OCI-LY7 (cell line): ENCODE results near the gene CHCHD6. TPM values are rescaled to one million over a fixed set of nuclear protein-coding genes. Genes with fewer than 3 reads are reported as not detected.

Experiments
- BruUV-seq: library from RNA; stranded (reverse); fragments of 400-500 nt; replicated peaks from 2 replicates; lab custom pipeline; 2021; lab: Mats Ljungman, UMichigan
- CTCF ChIA-PET: fragments of 300-600 bp; sonication (Branson Sonifier 250); formaldehyde crosslinking; loops from one replicate; lab custom pipeline; 2022; ENCODE audit warnings: antibody characterized with exemption; ENCODE audit not compliant: unreplicated experiment; lab: Charles Lee
- POLR2A ChIA-PET: fragments of 300-600 bp; sonication (Branson Sonifier 250); formaldehyde crosslinking; loops from one replicate; lab custom pipeline; 2022; ENCODE audit warnings: antibody characterized with exemption; lab: Charles Lee
- DNase-seq: peaks from one replicate; pipeline ENCODE4 v3.0.0-alpha.2; 2015; ENCODE audit warnings: low spot score
- H2AFZ ChIP-seq: fragments of 200-600 bp; sonication (generic), shearing (Covaris generic); 2 replicates; pipeline ENCODE4 v1.6.1; 2014; ENCODE audit warnings: mild to moderate bottlenecking, antibody characterized with exemption, low read length, moderate library complexity
- H3K27ac ChIP-seq: fragments of 200-600 bp; sonication (generic); 2 replicates; pipeline ENCODE4 v1.5.1; 2014; ENCODE audit warnings: mixed run types, low read depth, mild to moderate bottlenecking, moderate library complexity, low read length, inconsistent platforms; ENCODE audit not compliant: poor library complexity, severe bottlenecking
- H3K36me3 ChIP-seq: fragments of 200-600 bp; sonication (generic); 2 replicates; pipeline ENCODE4 v1.6.1; 2014; ENCODE audit warnings: mild to moderate bottlenecking, antibody characterized with exemption, low read length, moderate library complexity, mixed read lengths; ENCODE audit not compliant: insufficient read depth
- H3K4me1 ChIP-seq: fragments of 200-600 bp; sonication (generic); 2 replicates; pipeline ENCODE4 v1.5.1; 2014; ENCODE audit warnings: mild to moderate bottlenecking, low read length; ENCODE audit not compliant: insufficient read depth, poor library complexity, severe bottlenecking
- H3K4me2 ChIP-seq: fragments of 200-600 bp; sonication (generic); 2 replicates; pipeline ENCODE4 v1.6.1; 2014; ENCODE audit warnings: mild to moderate bottlenecking, low read length
- H3K4me3 ChIP-seq: fragments of 200-600 bp; sonication (generic); 2 replicates; pipeline ENCODE4 v1.5.1; 2014; ENCODE audit warnings: mild to moderate bottlenecking, low read depth, low read length; ENCODE audit not compliant: poor library complexity, severe bottlenecking
- H3K79me2 ChIP-seq: fragments of 200-600 bp; sonication (generic); 2 replicates; pipeline ENCODE4 v1.6.1; 2016; ENCODE audit warnings: low read depth, mild to moderate bottlenecking, low read length, moderate library complexity, mixed read lengths; ENCODE audit not compliant: insufficient read depth
- H3K9me2 ChIP-seq: fragments of 200-600 bp; sonication (generic); 2 replicates; pipeline ENCODE4 v1.6.1; 2016; ENCODE audit warnings: mild to moderate bottlenecking, low read length, mixed read lengths; ENCODE audit not compliant: insufficient read depth
- H3K9me3 ChIP-seq: fragments of 200-600 bp; sonication (generic); 2 replicates; pipeline ENCODE4 v1.6.1; 2014; ENCODE audit warnings: mild to moderate bottlenecking, mixed run types, low read length, mixed read lengths
- H4K20me1 ChIP-seq: fragments of 200-600 bp; sonication (generic); 2 replicates; pipeline ENCODE4 v1.6.1; 2014; ENCODE audit warnings: mild to moderate bottlenecking, antibody characterized with exemption, low read length, moderate library complexity, mixed read lengths; ENCODE audit not compliant: insufficient read depth
- EZH2phosphoT487 ChIP-seq: fragments of 200-600 bp; sonication (generic); IDR thresholded peaks from 2 replicates; pipeline ENCODE4 v1.6.1; 2018; ENCODE audit warnings: low read depth, borderline replicate concordance, mild to moderate bottlenecking, mixed run types, antibody characterized with exemption, low read length, moderate library complexity, mixed read lengths
- intact Hi-C: fragments of 100-400 bp; cut with micrococcal nuclease; formaldehyde crosslinking; loops from one replicate; pipeline ENCODE4 v1.10.0; 2022; ENCODE audit not compliant: unreplicated experiment
- total RNA-seq, 2 experiments: library from RNA; depleted of rRNA in 1 of 2; stranded (reverse); fragments of >200 nt in 1 of 2; shearing (Covaris generic) in 1 of 2; gene quantifications; 2 replicates each; pipeline ENCODE4 v1.2.3, GENCODE V29; 2014 to 2022
- TF ChIP-seq, protein P1 (sequence below): fragments of 200-600 bp; sonication (generic); conservative IDR thresholded peaks from 2 replicates; pipeline ENCODE4 v1.5.1; 2014; ENCODE audit warnings: mild to moderate bottlenecking, antibody characterized with exemption, low read length, moderate library complexity, mixed read lengths

Gene CHCHD6
- total RNA-seq, 2 experiments from 2014 or later = 14.7 to 21.2 TPM

DNA sequence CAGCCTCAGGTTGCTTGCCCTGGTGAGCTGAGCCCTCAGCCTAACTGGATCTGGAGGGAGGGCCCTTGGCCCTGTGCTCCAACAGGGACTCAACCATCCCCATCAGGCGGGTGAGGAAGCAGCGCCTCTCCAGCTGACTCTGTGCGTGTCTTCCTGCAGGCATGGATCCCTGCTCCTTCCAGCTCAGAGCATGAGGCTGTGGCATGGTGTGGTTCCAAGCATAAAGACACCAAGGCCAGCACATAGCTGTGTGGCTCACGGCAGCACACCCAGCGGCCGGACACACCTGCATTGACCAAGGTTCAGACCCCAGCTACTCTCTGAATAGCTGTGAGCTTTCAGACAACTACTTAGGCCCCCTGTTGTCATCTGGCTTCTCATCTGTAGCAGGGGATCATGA is 147.9 kb downstream of the CHCHD6 start:
- Histone ChIP-seq H4K20me1 (no peaks in the 10 kb centered on the region), H3K9me2 (no peaks in the 10 kb centered on the region), H3K4me3 (no peak overlapping the region), H3K4me1 (no peaks in the 10 kb centered on the region), H2AFZ (no peak overlapping the region), H3K9me3 (no peaks in the 10 kb centered on the region), H3K36me3 (no peaks in the 10 kb centered on the region), H3K79me2 (no peaks in the 10 kb centered on the region), H3K27ac (no peak overlapping the region), H3K4me2 (no peak overlapping the region)
- no peak for DNase-seq
- TF ChIP-seq, protein P1, sequence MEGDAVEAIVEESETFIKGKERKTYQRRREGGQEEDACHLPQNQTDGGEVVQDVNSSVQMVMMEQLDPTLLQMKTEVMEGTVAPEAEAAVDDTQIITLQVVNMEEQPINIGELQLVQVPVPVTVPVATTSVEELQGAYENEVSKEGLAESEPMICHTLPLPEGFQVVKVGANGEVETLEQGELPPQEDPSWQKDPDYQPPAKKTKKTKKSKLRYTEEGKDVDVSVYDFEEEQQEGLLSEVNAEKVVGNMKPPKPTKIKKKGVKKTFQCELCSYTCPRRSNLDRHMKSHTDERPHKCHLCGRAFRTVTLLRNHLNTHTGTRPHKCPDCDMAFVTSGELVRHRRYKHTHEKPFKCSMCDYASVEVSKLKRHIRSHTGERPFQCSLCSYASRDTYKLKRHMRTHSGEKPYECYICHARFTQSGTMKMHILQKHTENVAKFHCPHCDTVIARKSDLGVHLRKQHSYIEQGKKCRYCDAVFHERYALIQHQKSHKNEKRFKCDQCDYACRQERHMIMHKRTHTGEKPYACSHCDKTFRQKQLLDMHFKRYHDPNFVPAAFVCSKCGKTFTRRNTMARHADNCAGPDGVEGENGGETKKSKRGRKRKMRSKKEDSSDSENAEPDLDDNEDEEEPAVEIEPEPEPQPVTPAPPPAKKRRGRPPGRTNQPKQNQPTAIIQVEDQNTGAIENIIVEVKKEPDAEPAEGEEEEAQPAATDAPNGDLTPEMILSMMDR = no peak
- TF ChIP-seq EZH2phosphoT487 = no peak
- CTCF ChIA-PET = no interaction called here
- POLR2A ChIA-PET = no interaction called here
- intact Hi-C loops = no loop called here
- BruUV-seq = no TSS peak

DNA sequence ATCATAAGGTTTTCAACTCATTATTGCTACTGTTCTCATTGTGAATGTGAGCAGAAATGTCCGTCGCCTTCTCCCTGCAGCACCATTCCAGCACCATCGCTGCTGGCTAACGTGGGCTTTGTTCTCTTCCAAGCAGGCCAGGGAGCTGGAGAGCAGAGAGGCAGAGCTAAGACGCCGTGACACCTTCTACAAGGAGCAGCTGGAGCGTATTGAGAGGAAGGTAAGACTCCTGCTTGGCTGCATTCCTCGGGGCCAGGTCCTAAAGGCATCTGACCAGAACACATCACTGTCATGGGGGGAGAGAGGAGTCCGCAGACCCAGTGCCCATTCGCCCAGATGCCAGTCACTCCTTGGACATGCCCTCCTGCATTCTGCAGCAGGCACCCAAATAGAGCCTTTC is 148.5 kb downstream of the CHCHD6 start:
- intact Hi-C loops = no loop called here
- no peak for DNase-seq
- no peaks in the 10 kb centered on the region for H3K36me3 ChIP-seq
- H3K9me2 ChIP-seq = no peaks in the 10 kb centered on the region
- no peaks in the 10 kb centered on the region for H3K9me3 ChIP-seq
- no peaks in the 10 kb centered on the region for H4K20me1 ChIP-seq
- H3K4me1 ChIP-seq = no peaks in the 10 kb centered on the region
- no peak overlapping the region for H3K27ac ChIP-seq
- no peaks in the 10 kb centered on the region for H3K79me2 ChIP-seq
- no TSS peak for BruUV-seq
- H3K4me3 ChIP-seq = no peak overlapping the region
- ChIA-PET POLR2A (no interaction called here), CTCF (no interaction called here)
- no peak overlapping the region for H3K4me2 ChIP-seq
- TF ChIP-seq, protein P1 = no peak
- no peak for TF ChIP-seq EZH2phosphoT487
- no peak overlapping the region for H2AFZ ChIP-seq

DNA sequence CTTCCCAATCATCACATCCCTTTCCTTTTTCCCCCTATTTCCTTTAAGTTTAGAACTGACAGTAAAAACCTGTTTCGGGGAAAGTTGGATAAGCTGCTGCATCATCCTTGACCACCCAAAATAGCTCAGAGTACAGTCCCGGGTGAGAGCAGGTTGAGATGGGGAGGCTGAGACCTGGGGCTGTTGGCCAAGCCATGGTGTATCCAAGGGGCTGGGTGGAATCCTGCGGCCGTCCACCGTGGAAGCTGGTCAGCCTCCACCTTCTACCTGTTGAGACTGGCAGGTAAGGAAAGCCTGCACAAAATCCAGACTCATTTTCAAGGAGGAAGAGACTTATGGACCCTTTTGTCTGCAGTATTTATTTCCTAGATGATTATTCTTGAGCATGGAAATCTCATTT is 150.6 kb downstream of the CHCHD6 start:
- Histone ChIP-seq H3K27ac (no peak overlapping the region), H4K20me1 (no peaks in the 10 kb centered on the region), H2AFZ (no peak overlapping the region), H3K9me2 (no peaks in the 10 kb centered on the region), H3K4me3 (no peak overlapping the region), H3K4me2 (no peak overlapping the region), H3K36me3 (no peaks in the 10 kb centered on the region), H3K79me2 (no peaks in the 10 kb centered on the region), H3K9me3 (no peaks in the 10 kb centered on the region), H3K4me1 (no peaks in the 10 kb centered on the region)
- intact Hi-C loops = no loop called here
- no peak for DNase-seq
- no peak for TF ChIP-seq EZH2phosphoT487
- TF ChIP-seq, protein P1 = no peak
- ChIA-PET CTCF (interaction anchor here (0.6 kb wide), 1 partner anchor 68 kb away, joined by 3 read pairs; no protein-coding TSS in a partner anchor), POLR2A (interaction anchor here (0.6 kb wide), 1 partner anchor 124 kb away, joined by 4 read pairs; no protein-coding TSS in a partner anchor)
- no TSS peak for BruUV-seq
